K562 (cell line): Measurements from ENCODE around the gene TENT4A. TPM values are rescaled to one million over a fixed set of nuclear protein-coding genes. Genes with fewer than 3 reads are reported as not detected.

Source experiments
- ATAC-seq: fragments of 200-7000 bp; cut with Tn5 transposase; 3 replicates; pipeline ENCODE4 v1.9.1; 2020; ENCODE audit warnings: moderate library complexity
- BruUV-seq: library from RNA; stranded (reverse); fragments of 400-500 nt; replicated peaks from 2 replicates; lab custom pipeline; 2021; lab: Mats Ljungman, UMichigan
- CTCF ChIA-PET: fragments of 300-600 bp; formaldehyde crosslinking; extraction: SDS; loops from one replicate; lab custom pipeline; 2021; ENCODE audit warnings: low intra/inter-chr PET ratio; lab: Yijun Ruan, JAX
- POLR2A ChIA-PET: fragments of 300-600, 350-650 bp; sonication (Branson Sonifier 250); formaldehyde crosslinking; extraction: SDS; loops from one replicate; lab custom pipeline; 2021; ENCODE audit warnings: antibody characterized with exemption, inconsistent platforms; lab: Yijun Ruan, JAX
- DNase-seq, 4 experiments: peaks; one replicate each; pipeline versions ENCODE4 v3.0.0 to v3.0.0-alpha.2; 2011 to 2018; ENCODE audit warnings: low spot score in 3 of 4, mixed read lengths in 3 of 4; ENCODE audit errors: extremely low read depth in 1 of 4
- FAIRE-seq: peaks from 2 replicates; lab custom pipeline; 2011; peaks lifted over from hg19 to GRCh38; lab: Jason Lieb, UNC
- H2AFZ ChIP-seq: 2 replicates; pipeline ENCODE4 v1.6.0; 2011; ENCODE audit warnings: low read depth, low read length, control low read depth, inconsistent platforms
- H3K27ac ChIP-seq: fragments of 200-600 bp; 3 replicates; pipeline ENCODE4 v1.8.0; 2011; ENCODE audit warnings: low read depth, mild to moderate bottlenecking, control low read depth, inconsistent platforms, low read length, moderate library complexity, mixed read lengths; ENCODE audit errors: extremely low read depth
- H3K27me3 ChIP-seq, 2 experiments: fragments of 300-600 bp in 1 of 2; 2 replicates in 1 of 2; 3 replicates in 1 of 2; pipeline versions ENCODE4 v1.6.0 to v1.8.0; 2011; ENCODE audit warnings: inconsistent platforms in 2 of 2, low read length in 2 of 2, mild to moderate bottlenecking in 1 of 2, mixed read lengths in 1 of 2, moderate library complexity in 1 of 2; ENCODE audit not compliant: control insufficient read depth in 2 of 2, insufficient read depth in 2 of 2
- H3K36me3 ChIP-seq: fragments of 300-600 bp; 3 replicates; pipeline ENCODE4 v1.8.0; 2011; ENCODE audit warnings: mild to moderate bottlenecking, low read length, inconsistent platforms; ENCODE audit not compliant: control insufficient read depth, insufficient read depth
- H3K4me1 ChIP-seq, 2 experiments: fragments of 200-600 bp in 1 of 2; replicated peaks in 1 of 2; 2 replicates in 1 of 2; 3 replicates in 1 of 2; pipeline versions ENCODE4 v1.5.1 to v1.8.0; 2011; ENCODE audit warnings: inconsistent platforms in 2 of 2, low read length in 2 of 2, mild to moderate bottlenecking in 1 of 2, mixed read lengths in 1 of 2, moderate library complexity in 1 of 2; ENCODE audit not compliant: control insufficient read depth in 2 of 2, insufficient read depth in 2 of 2
- H3K4me2 ChIP-seq: 2 replicates; pipeline ENCODE4 v1.6.1; 2011; ENCODE audit warnings: low read length, control low read depth, inconsistent platforms, mixed read lengths; ENCODE audit not compliant: insufficient read depth
- H3K4me3 ChIP-seq: fragments of 200-600 bp; sonication (generic), shearing (Covaris generic); 2 replicates; pipeline ENCODE4 v1.5.1; 2016; ENCODE audit warnings: control low read depth, inconsistent platforms
- H3K79me2 ChIP-seq: fragments of 200-600 bp; 3 replicates; pipeline ENCODE4 v1.8.0; 2011; ENCODE audit warnings: low read length, inconsistent platforms; ENCODE audit not compliant: control insufficient read depth, insufficient read depth
- H3K9ac ChIP-seq, 2 experiments: 2 replicates each; pipeline versions ENCODE4 v1.6.0 to v1.6.1; 2011; ENCODE audit warnings: low read depth in 2 of 2, low read length in 2 of 2, control low read depth in 1 of 2, inconsistent platforms in 1 of 2, mild to moderate bottlenecking in 1 of 2, mixed read lengths in 1 of 2; ENCODE audit not compliant: insufficient read depth in 1 of 2
- H3K9me1 ChIP-seq: one replicate; pipeline ENCODE4 v1.6.0; 2011; ENCODE audit warnings: inconsistent platforms, mild to moderate bottlenecking, low read length, moderate library complexity; ENCODE audit not compliant: control insufficient read depth, insufficient read depth
- H3K9me3 ChIP-seq: replicated peaks from 2 replicates; pipeline ENCODE4 v1.5.1; 2011; ENCODE audit warnings: low read depth, low read length, inconsistent platforms; ENCODE audit not compliant: control insufficient read depth, insufficient read depth
- H4K20me1 ChIP-seq: replicated peaks from 2 replicates; pipeline ENCODE4 v1.6.1; 2011; ENCODE audit warnings: low read length, inconsistent platforms, mixed read lengths; ENCODE audit not compliant: control insufficient read depth, insufficient read depth
- CBX5 ChIP-seq: IDR thresholded peaks from 2 replicates; pipeline ENCODE4 v1.6.1; 2014; ENCODE audit warnings: low read depth, borderline replicate concordance
- CREM ChIP-seq: IDR thresholded peaks from 2 replicates; pipeline ENCODE4 v1.6.1; 2014; ENCODE audit warnings: antibody characterized with exemption, low read depth
- IRF9 ChIP-seq: fragments of 450-650 bp; IDR thresholded peaks from 2 replicates; pipeline ENCODE4 v1.6.1; 2016; ENCODE audit warnings: missing biosample characterization, missing genetic modification characterization
- KAT8 ChIP-seq: fragments of 450-650 bp; IDR thresholded peaks from 2 replicates; pipeline ENCODE4 v1.6.1; 2016; ENCODE audit warnings: low read depth, mild to moderate bottlenecking
- NR2C1 ChIP-seq, 2 experiments: fragments of 450-650 bp; IDR thresholded peaks; 2 replicates each; pipeline ENCODE4 v1.6.1; 2017; ENCODE audit warnings: mild to moderate bottlenecking in 2 of 2, antibody characterized with exemption in 1 of 2, inconsistent platforms in 1 of 2, missing compliant biosample characterization in 1 of 2, missing genetic modification characterization in 1 of 2
- TRIM24 ChIP-seq, 2 experiments: fragments of 450-650 bp; IDR thresholded peaks; 2 replicates each; pipeline ENCODE4 v1.6.1; 2016
- USF1 ChIP-seq: sonication (generic); formaldehyde crosslinking; IDR thresholded peaks from 2 replicates; pipeline ENCODE4 v1.9.0; 2022; ENCODE audit warnings: mild to moderate bottlenecking, missing genetic modification reagents
- YY1 ChIP-seq, 3 experiments: IDR thresholded peaks; 2 replicates each; pipeline ENCODE4 v1.6.1; 2011; ENCODE audit warnings: low read length in 2 of 3, mild to moderate bottlenecking in 2 of 3, moderate library complexity in 2 of 3, borderline replicate concordance in 1 of 3, control low read depth in 1 of 3, low read depth in 1 of 3; ENCODE audit not compliant: insufficient read depth in 3 of 3, insufficient replicate concordance in 2 of 3, control insufficient read depth in 1 of 3, insufficient read length in 1 of 3; ENCODE audit errors: extremely low read depth in 1 of 3
- ZBTB43 ChIP-seq: sonication (generic); formaldehyde crosslinking; IDR thresholded peaks from 2 replicates; pipeline ENCODE4 v1.8.0; 2023; ENCODE audit warnings: mild to moderate bottlenecking, missing genetic modification reagents
- WGBS: fragments of 100-300 bp; shearing (Covaris generic); methylation state at CpG from one replicate; pipeline ENCODE4 v1.1.6; 2016; ENCODE audit warnings: low coverage, mixed read lengths; ENCODE audit not compliant: insufficient coverage; ENCODE audit errors: missing lambda C conversion rate; 5-methylcytosine and 5-hydroxymethylcytosine counted together
- in situ Hi-C: fragments of 300-500 bp; cut with MboI; formaldehyde crosslinking; loops from 4 replicates; pipeline ENCODE4 v1.15.0; 2018; ENCODE audit warnings: inconsistent platforms, mixed read lengths
- intact Hi-C: fragments of 100-400 bp; cut with micrococcal nuclease; formaldehyde crosslinking; loops from 2 replicates; pipeline ENCODE4 v1.14.2; 2022
- polyA plus RNA-seq, 8 experiments: library from polyadenylated mRNA; depleted of rRNA in 4 of 8; stranded (reverse) in 5 of 8; unstranded in 3 of 8; fragments of >200 nt; fragmentation: Nextera tagmentation in 2 of 8; fragmentation: Illumina TruSeq in 1 of 8; extraction: Ambion mirVana in 2 of 8; extraction: Trizol in 1 of 8; gene quantifications; 2 replicates each; pipeline versions ENCODE4 v1.2.1 to v1.2.3, GENCODE V29; 2011 to 2014; ENCODE audit warnings: inconsistent platforms in 1 of 8, missing spikeins in 1 of 8
- total RNA-seq, 7 experiments: library from RNA; depleted of rRNA in 6 of 7; stranded (reverse); fragments of >200 nt in 6 of 7; fragmentation: Illumina TruSeq in 2 of 7; extraction: Trizol in 2 of 7; gene quantifications; 2 replicates each; pipeline versions ENCODE4 v1.2.1 to v1.2.3, GENCODE V29; 2011 to 2021; ENCODE audit warnings: low replicate concordance in 1 of 7

The TENT4A gene
- total and polyA plus RNA-seq, 9 of the 15 experiments (the other 6 are each of a cell fraction or from before 2014, with no cell fraction given), result 1.3 to 27.3 (median 13.0) TPM

GRCh38 chr5:6675784-6676491 lies 37.3 kb upstream of the TENT4A start:
- peak; percentile 64 for FAIRE-seq
- TF ChIP-seq TRIM24 (IDR thresholded peaks at IDR 0.05), result peak; percentile 27 to 31; a peak in 2 of 4 replicates
- TF ChIP-seq NR2C1 (IDR thresholded peaks at IDR 0.05), result peak; percentile 79
- peak; percentile 80 for TF ChIP-seq NR2C1 (tag; IDR thresholded peaks at IDR 0.05)
- no peak for TF ChIP-seq KAT8
- TF ChIP-seq YY1 (IDR thresholded peaks at IDR 0.05; ENCODE audit: borderline replicate concordance in 1 of 3, control insufficient read depth in 1 of 3, extremely low read depth in 1 of 3, insufficient read depth in 3 of 3, insufficient read length in 1 of 3, insufficient replicate concordance in 2 of 3, low read depth in 1 of 3, low read length in 2 of 3), result peak in 1 of 3 experiments; percentile 87
- 0 out of 2 replicates have a peak, but pooled peaks have one; percentile 27 for TF ChIP-seq USF1 (CRISPR knock-in tag)
- no peak for TF ChIP-seq ZBTB43 (CRISPR knock-in tag)
- no peak for TF ChIP-seq IRF9 (tag)
- no peak for TF ChIP-seq CREM
- peak; percentile 55; the same call in 1 of the 2 replicates for TF ChIP-seq CBX5

More at GRCh38 chr5:6675784-6676491, 37.3 kb upstream of the TENT4A start:
- ATAC-seq (peak; percentile 81), DNase-seq (peak; percentile 24 to 55 (median 41))
- Histone ChIP-seq H3K4me3 (no peak overlapping the region), H3K27ac (no peak overlapping the region), H3K9me1 (no peaks in the 10 kb centered on the region), H3K9me3 (peaks cover 2% of the 10 kb centered on the region; the same call in 1 of the 2 replicates), H3K4me1 (no peaks in the 10 kb centered on the region), H3K79me2 (no peaks in the 10 kb centered on the region), H3K9ac (no peak overlapping the region), H3K36me3 (no peaks in the 10 kb centered on the region), H3K4me2 (no peak overlapping the region), H3K27me3 (peaks cover 0 to 5% of the 10 kb centered on the region in 2 experiments; a peak in 1 of 5 replicates), H4K20me1 (no peaks in the 10 kb centered on the region), H2AFZ (no peak overlapping the region)
- POLR2A ChIA-PET, result interaction anchor here (0.7 to 1.7 kb wide), 3 partner anchors 9 to 13 kb away, joined by 3 to 4 read pairs (median 4); no protein-coding TSS in a partner anchor
- 54% methylated on average over 5 of the region's 5 CpGs for WGBS
- intact Hi-C loops, result no loop called here
- in situ Hi-C loops, result no loop called here
- no TSS peak for BruUV-seq
- CTCF ChIA-PET, result no interaction called here
